Measurements from ENCODE around the gene RARRES2.
"Not testable (repeated sequence)": the region's sequence is repeated elsewhere in the genome, so short reads cannot be mapped to it uniquely, and the experiment has no call there.

The RARRES2 gene

GRCh38 chr7:150388306-150388705 lies 46.9 kb upstream of the RARRES2 start:
- Histone ChIP-seq H2AFZ (ENCODE audit: insufficient read depth, low read length, poor library complexity) (no peak overlapping the region), H3K18ac (ENCODE audit: low read length) (no peak overlapping the region), H3K14ac (ENCODE audit: low read length) (no peak overlapping the region), H3K79me1 (ENCODE audit: low read length) (peaks cover 3% of the 10 kb centered on the region), H3K9me3 (ENCODE audit: insufficient read depth, low read depth, low read length) (no peaks in the 10 kb centered on the region), H2AK5ac (ENCODE audit: low read length) (no peak overlapping the region), H2BK120ac (ENCODE audit: insufficient read depth, low read length, poor library complexity) (no peak overlapping the region), H3K36me3 (ENCODE audit: control insufficient read depth in 1 of 2, insufficient read depth in 2 of 2, low read length in 2 of 2) (peaks cover 22 to 24% of the 10 kb centered on the region in 2 experiments), H4K8ac (ENCODE audit: low read depth, low read length) (no peak overlapping the region), H2BK12ac (ENCODE audit: low read length) (no peak overlapping the region), H3K9ac (ENCODE audit: low read length) (no peak overlapping the region), H3K23ac (ENCODE audit: low read length) (no peak overlapping the region), H3K4me2 (ENCODE audit: low read length) (no peak overlapping the region), H3K4ac (ENCODE audit: low read depth, low read length) (no peak overlapping the region), H3K79me2 (ENCODE audit: control insufficient read depth, insufficient read depth, low read length, poor library complexity) (peaks cover 4% of the 10 kb centered on the region), H4K12ac (ENCODE audit: low read depth, low read length) (no peak overlapping the region), H3K27me3 (ENCODE audit: insufficient read depth, low read length) (no peaks in the 10 kb centered on the region), H2BK5ac (ENCODE audit: low read depth, low read length, poor library complexity) (no peak overlapping the region), H3K27ac (ENCODE audit: low read depth, low read length) (no peak overlapping the region), H3K4me3 (ENCODE audit: low read depth, low read length) (no peak overlapping the region), H3K4me1 (ENCODE audit: control insufficient read depth in 1 of 2, insufficient read depth in 2 of 2, low read length in 2 of 2) (peaks cover 18 to 19% of the 10 kb centered on the region in 2 experiments), H4K91ac (ENCODE audit: low read depth, low read length) (no peak overlapping the region)
- WGBS (ENCODE audit: extremely low coverage, insufficient coverage, insufficient read length): no CpG with 5 or more reads among the region's 7 CpGs
- no peak for DNase-seq

DNA sequence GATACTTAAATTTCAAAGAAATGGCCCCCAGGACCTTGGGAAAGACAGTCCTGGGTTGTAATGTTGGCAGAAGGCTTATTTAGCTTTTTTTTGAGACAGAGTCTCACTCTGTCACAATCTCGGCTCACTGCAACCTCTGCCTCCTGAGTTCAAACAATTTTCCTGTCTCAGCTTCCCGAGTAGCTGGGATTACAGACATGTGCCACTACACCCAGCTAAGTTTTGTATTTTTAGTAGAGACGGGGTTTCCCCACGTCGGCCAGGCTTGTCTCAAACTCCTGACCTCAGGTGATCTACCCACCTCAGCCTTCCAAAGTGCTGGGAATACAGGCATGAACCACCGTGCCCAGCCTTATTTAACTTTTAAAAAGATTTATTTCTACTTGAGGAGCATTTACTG lies 44.5 kb upstream of the RARRES2 start:
- H2AFZ ChIP-seq (ENCODE audit: insufficient read depth, low read length, poor library complexity); DNase-seq; H2BK120ac ChIP-seq (ENCODE audit: insufficient read depth, low read length, poor library complexity); H3K4me3 ChIP-seq (ENCODE audit: low read depth, low read length); H3K9me3 ChIP-seq (ENCODE audit: insufficient read depth, low read depth, low read length); H3K4me2 ChIP-seq (ENCODE audit: low read length); H3K9ac ChIP-seq (ENCODE audit: low read length); H2AK5ac ChIP-seq (ENCODE audit: low read length); H4K12ac ChIP-seq (ENCODE audit: low read depth, low read length); H3K23ac ChIP-seq (ENCODE audit: low read length); H3K79me2 ChIP-seq (ENCODE audit: control insufficient read depth, insufficient read depth, low read length, poor library complexity); H3K79me1 ChIP-seq (ENCODE audit: low read length); H4K8ac ChIP-seq (ENCODE audit: low read depth, low read length); H4K91ac ChIP-seq (ENCODE audit: low read depth, low read length); H2BK5ac ChIP-seq (ENCODE audit: low read depth, low read length, poor library complexity); H2BK12ac ChIP-seq (ENCODE audit: low read length); H3K14ac ChIP-seq (ENCODE audit: low read length); H3K27ac ChIP-seq (ENCODE audit: low read depth, low read length); H3K18ac ChIP-seq (ENCODE audit: low read length); H3K4ac ChIP-seq (ENCODE audit: low read depth, low read length); H3K27me3 ChIP-seq (ENCODE audit: insufficient read depth, low read length): not testable (repeated sequence)
- WGBS (ENCODE audit: extremely low coverage, insufficient coverage, insufficient read length): no CpG with 5 or more reads among the region's 6 CpGs
- Histone ChIP-seq H3K36me3 (ENCODE audit: control insufficient read depth in 1 of 2, insufficient read depth in 2 of 2, low read length in 2 of 2) (peaks cover 23 to 29% of the 10 kb centered on the region in 2 experiments), H3K4me1 (ENCODE audit: control insufficient read depth in 1 of 2, insufficient read depth in 2 of 2, low read length in 2 of 2) (peaks cover 22 to 24% of the 10 kb centered on the region in 2 experiments)

GRCh38 chr7:150385302-150385723 lies 43.9 kb upstream of the RARRES2 start:
- no peaks in the 10 kb centered on the region for H3K27me3 ChIP-seq (ENCODE audit: insufficient read depth, low read length)
- H2BK120ac ChIP-seq (ENCODE audit: insufficient read depth, low read length, poor library complexity): no peak overlapping the region

GRCh38 chr7:150384406-150385301 lies 43.2 kb upstream of the RARRES2 start:
- no peak overlapping the region for H4K12ac ChIP-seq (ENCODE audit: low read depth, low read length)
- H3K4me3 ChIP-seq (ENCODE audit: low read depth, low read length): no peak overlapping the region
- H3K79me1 ChIP-seq (ENCODE audit: low read length): peaks cover 7% of the 10 kb centered on the region
- H3K4ac ChIP-seq (ENCODE audit: low read depth, low read length): peak overlapping the region; percentile 46
- H3K14ac ChIP-seq (ENCODE audit: low read length): peak overlapping the region; percentile 76
- no peak overlapping the region for H3K27ac ChIP-seq (ENCODE audit: low read depth, low read length)
- H4K91ac ChIP-seq (ENCODE audit: low read depth, low read length): peak overlapping the region; percentile 60
- H3K27me3 ChIP-seq (ENCODE audit: insufficient read depth, low read length): no peaks in the 10 kb centered on the region
- no peak for DNase-seq
- H3K36me3 ChIP-seq (ENCODE audit: control insufficient read depth in 1 of 2, insufficient read depth in 2 of 2, low read length in 2 of 2): peaks cover 19 to 26% of the 10 kb centered on the region in 2 experiments
- WGBS (ENCODE audit: extremely low coverage, insufficient coverage, insufficient read length): no CpG with 5 or more reads among the region's 15 CpGs
- H3K18ac ChIP-seq (ENCODE audit: low read length): peak overlapping the region; percentile 73
- peak overlapping the region; percentile 67 for H2AK5ac ChIP-seq (ENCODE audit: low read length)
- peaks cover 9% of the 10 kb centered on the region for H3K79me2 ChIP-seq (ENCODE audit: control insufficient read depth, insufficient read depth, low read length, poor library complexity)
- H3K23ac ChIP-seq (ENCODE audit: low read length): no peak overlapping the region
- H3K9ac ChIP-seq (ENCODE audit: low read length): no peak overlapping the region
- H2BK5ac ChIP-seq (ENCODE audit: low read depth, low read length, poor library complexity): peak overlapping the region; percentile 21
- peaks cover 26 to 31% of the 10 kb centered on the region in 2 experiments for H3K4me1 ChIP-seq (ENCODE audit: control insufficient read depth in 1 of 2, insufficient read depth in 2 of 2, low read length in 2 of 2)
- peak overlapping the region; percentile 37 for H4K8ac ChIP-seq (ENCODE audit: low read depth, low read length)
- no peak overlapping the region for H3K4me2 ChIP-seq (ENCODE audit: low read length)
- H3K9me3 ChIP-seq (ENCODE audit: insufficient read depth, low read depth, low read length): peaks cover 2% of the 10 kb centered on the region
- H2AFZ ChIP-seq (ENCODE audit: insufficient read depth, low read length, poor library complexity): no peak overlapping the region
- H2BK120ac ChIP-seq (ENCODE audit: insufficient read depth, low read length, poor library complexity): peak overlapping the region; percentile 39
- H2BK12ac ChIP-seq (ENCODE audit: low read length): peak overlapping the region; percentile 64

More at GRCh38 chr7:150385302-150385723, 43.9 kb upstream of the RARRES2 start:
- Histone ChIP-seq H3K27ac (ENCODE audit: low read depth, low read length) (no peak overlapping the region), H2AFZ (ENCODE audit: insufficient read depth, low read length, poor library complexity) (no peak overlapping the region), H3K4me3 (ENCODE audit: low read depth, low read length) (no peak overlapping the region), H4K12ac (ENCODE audit: low read depth, low read length) (no peak overlapping the region), H2AK5ac (ENCODE audit: low read length) (no peak overlapping the region), H3K14ac (ENCODE audit: low read length) (no peak overlapping the region), H3K79me1 (ENCODE audit: low read length) (peaks cover 3% of the 10 kb centered on the region), H3K79me2 (ENCODE audit: control insufficient read depth, insufficient read depth, low read length, poor library complexity) (peaks cover 5% of the 10 kb centered on the region), H3K9ac (ENCODE audit: low read length) (no peak overlapping the region), H2BK12ac (ENCODE audit: low read length) (no peak overlapping the region), H3K36me3 (ENCODE audit: control insufficient read depth in 1 of 2, insufficient read depth in 2 of 2, low read length in 2 of 2) (peaks cover 23 to 29% of the 10 kb centered on the region in 2 experiments), H3K23ac (ENCODE audit: low read length) (no peak overlapping the region), H2BK5ac (ENCODE audit: low read depth, low read length, poor library complexity) (no peak overlapping the region), H3K4me1 (ENCODE audit: control insufficient read depth in 1 of 2, insufficient read depth in 2 of 2, low read length in 2 of 2) (peaks cover 24 to 26% of the 10 kb centered on the region in 2 experiments), H3K4me2 (ENCODE audit: low read length) (no peak overlapping the region), H3K9me3 (ENCODE audit: insufficient read depth, low read depth, low read length) (peaks cover 2% of the 10 kb centered on the region), H4K91ac (ENCODE audit: low read depth, low read length) (no peak overlapping the region), H3K18ac (ENCODE audit: low read length) (no peak overlapping the region), H4K8ac (ENCODE audit: low read depth, low read length) (no peak overlapping the region), H3K4ac (ENCODE audit: low read depth, low read length) (no peak overlapping the region)
- no peak for DNase-seq
- no CpG with 5 or more reads among the region's 14 CpGs for WGBS (ENCODE audit: extremely low coverage, insufficient coverage, insufficient read length)

Data from trophoblast cell (in vitro differentiated cells and primary cell).